H9 (cell line): ENCODE measurements around the gene EIF3B. TPM values are rescaled to one million over a fixed set of nuclear protein-coding genes. Genes with fewer than 3 reads are reported as not detected.

Source experiments
- DNase-seq: peaks from one replicate; pipeline ENCODE4 v3.0.0-alpha.2; 2017
- H2AFZ ChIP-seq: one replicate; pipeline ENCODE4 v1.6.1; 2013; ENCODE audit warnings: mild to moderate bottlenecking, low read length, control low read depth, moderate library complexity
- H2AK5ac ChIP-seq: 2 replicates; pipeline ENCODE4 v1.6.1; 2013; ENCODE audit warnings: low read length, control low read depth, mixed read lengths; ENCODE audit not compliant: insufficient read length
- H2BK120ac ChIP-seq: one replicate; pipeline ENCODE4 v1.6.1; 2013; ENCODE audit warnings: low read depth, mild to moderate bottlenecking, low read length, control low read depth, inconsistent platforms; ENCODE audit not compliant: poor library complexity, severe bottlenecking
- H2BK12ac ChIP-seq: 2 replicates; pipeline ENCODE4 v1.6.1; 2013; ENCODE audit warnings: low read length, control low read depth, mixed read lengths, low read depth; ENCODE audit not compliant: insufficient read length
- H2BK15ac ChIP-seq: 2 replicates; pipeline ENCODE4 v1.6.1; 2013; ENCODE audit warnings: low read depth, low read length, control low read depth
- H2BK20ac ChIP-seq: one replicate; pipeline ENCODE4 v1.6.1; 2013; ENCODE audit warnings: low read depth, mild to moderate bottlenecking, low read length, control low read depth, inconsistent platforms; ENCODE audit not compliant: poor library complexity, severe bottlenecking
- H2BK5ac ChIP-seq: 2 replicates; pipeline ENCODE4 v1.6.1; 2013; ENCODE audit warnings: low read length, control low read depth, mixed read lengths; ENCODE audit not compliant: insufficient read length
- H3K14ac ChIP-seq: 2 replicates; pipeline ENCODE4 v1.6.1; 2013; ENCODE audit warnings: low read length, control low read depth; ENCODE audit not compliant: insufficient read depth
- H3K18ac ChIP-seq: 2 replicates; pipeline ENCODE4 v1.6.1; 2013; ENCODE audit warnings: low read depth, mild to moderate bottlenecking, mixed read lengths, low read length, control low read depth; ENCODE audit not compliant: insufficient read length
- H3K23ac ChIP-seq: 2 replicates; pipeline ENCODE4 v1.6.1; 2013; ENCODE audit warnings: low read length, control low read depth, mixed read lengths, low read depth; ENCODE audit not compliant: insufficient read length
- H3K23me2 ChIP-seq: 2 replicates; pipeline ENCODE4 v1.6.1; 2013; ENCODE audit warnings: low read depth, mild to moderate bottlenecking, mixed read lengths, low read length, control low read depth; ENCODE audit not compliant: insufficient read length, poor library complexity, severe bottlenecking
- H3K27ac ChIP-seq: 2 replicates; pipeline ENCODE4 v1.5.1; 2013; ENCODE audit warnings: low read length, control low read depth, mixed read lengths, low read depth; ENCODE audit not compliant: insufficient read length
- H3K27me3 ChIP-seq: 2 replicates; pipeline ENCODE4 v1.6.1; 2013; ENCODE audit warnings: low read length, control low read depth, inconsistent platforms; ENCODE audit not compliant: insufficient read depth
- H3K4ac ChIP-seq: 2 replicates; pipeline ENCODE4 v1.6.1; 2013; ENCODE audit warnings: low read depth, mild to moderate bottlenecking, control low read depth, inconsistent platforms, low read length, moderate library complexity
- H3K4me1 ChIP-seq: 2 replicates; pipeline ENCODE4 v1.6.1; 2013; ENCODE audit warnings: low read length, control low read depth, inconsistent platforms; ENCODE audit not compliant: insufficient read depth
- H3K4me2 ChIP-seq: 2 replicates; pipeline ENCODE4 v1.6.1; 2013; ENCODE audit warnings: low read length, control low read depth, mixed read lengths; ENCODE audit not compliant: insufficient read length, insufficient read depth
- H3K56ac ChIP-seq: 2 replicates; pipeline ENCODE4 v1.6.1; 2013; ENCODE audit warnings: low read depth, mild to moderate bottlenecking, mixed read lengths, low read length, control low read depth; ENCODE audit not compliant: insufficient read length
- H3K79me1 ChIP-seq: 2 replicates; pipeline ENCODE4 v1.6.1; 2013; ENCODE audit warnings: low read depth, mild to moderate bottlenecking, moderate library complexity, low read length, control low read depth, inconsistent platforms; ENCODE audit not compliant: insufficient read depth, poor library complexity, severe bottlenecking
- H3K79me2 ChIP-seq: 2 replicates; pipeline ENCODE4 v1.6.1; 2013; ENCODE audit warnings: low read length, control low read depth, inconsistent platforms; ENCODE audit not compliant: insufficient read depth
- H3K9ac ChIP-seq: 2 replicates; pipeline ENCODE4 v1.6.1; 2013; ENCODE audit warnings: low read length, control low read depth, mixed read lengths; ENCODE audit not compliant: insufficient read length; ENCODE audit errors: extremely low read depth
- H3K9me3 ChIP-seq: one replicate; pipeline ENCODE4 v1.6.1; 2013; ENCODE audit warnings: low read depth, low read length, inconsistent platforms; ENCODE audit not compliant: control insufficient read depth
- H3T11ph ChIP-seq: one replicate; pipeline ENCODE4 v1.6.1; 2013; ENCODE audit warnings: mild to moderate bottlenecking, low read length, control low read depth, inconsistent platforms
- H4K20me1 ChIP-seq: one replicate; pipeline ENCODE4 v1.6.1; 2013; ENCODE audit not compliant: control insufficient read depth, insufficient read length, insufficient read depth
- H4K5ac ChIP-seq: 2 replicates; pipeline ENCODE4 v1.6.1; 2013; ENCODE audit warnings: low read depth, mild to moderate bottlenecking, mixed read lengths, low read length, control low read depth; ENCODE audit not compliant: insufficient read length
- H4K8ac ChIP-seq: replicated peaks from 2 replicates; pipeline ENCODE4 v1.6.1; 2013; ENCODE audit warnings: low read length, control low read depth, mixed read lengths, low read depth; ENCODE audit not compliant: insufficient read length
- H4K91ac ChIP-seq: 2 replicates; pipeline ENCODE4 v1.6.1; 2013; ENCODE audit warnings: low read depth, mild to moderate bottlenecking, moderate library complexity, mixed read lengths, low read length, control low read depth; ENCODE audit not compliant: insufficient read length
- H3K27ac Mint-ChIP-seq, 3 experiments: 2 replicates in 2 of 3; 3 replicates in 1 of 3; pipeline ENCODE4 v1.8.0; 2020 to 2021; ENCODE audit warnings: mixed read lengths in 3 of 3, mild to moderate bottlenecking in 1 of 3, moderate library complexity in 1 of 3
- H3K27me3 Mint-ChIP-seq: 2 replicates; pipeline ENCODE4 v1.8.0; 2021; ENCODE audit warnings: low read depth, mild to moderate bottlenecking, moderate library complexity, mixed read lengths
- H3K36me3 Mint-ChIP-seq, 3 experiments: 2 replicates in 2 of 3; 3 replicates in 1 of 3; pipeline ENCODE4 v1.8.0; 2020 to 2021; ENCODE audit warnings: low read depth in 3 of 3, mixed read lengths in 3 of 3; ENCODE audit not compliant: insufficient read depth in 1 of 3
- H3K4me1 Mint-ChIP-seq, 2 experiments: 2 replicates each; pipeline ENCODE4 v1.8.0; 2020; ENCODE audit warnings: mixed read lengths in 2 of 2
- H3K4me3 Mint-ChIP-seq, 2 experiments: 2 replicates in 1 of 2; 3 replicates in 1 of 2; pipeline ENCODE4 v1.8.0; 2020 to 2021; ENCODE audit warnings: mild to moderate bottlenecking in 2 of 2, mixed read lengths in 2 of 2, moderate library complexity in 1 of 2
- H3K9me3 Mint-ChIP-seq, 2 experiments: 2 replicates in 1 of 2; 3 replicates in 1 of 2; pipeline ENCODE4 v1.8.0; 2020; ENCODE audit warnings: mild to moderate bottlenecking in 2 of 2, mixed read lengths in 2 of 2, moderate library complexity in 1 of 2
- CTCF ChIP-seq: fragments of 200-600 bp; sonication (generic); conservative IDR thresholded peaks from 3 replicates; pipeline ENCODE4 v1.8.0; 2021; ENCODE audit warnings: antibody characterized with exemption, mild to moderate bottlenecking
- WGBS: extraction: QIAGEN DNeasy Blood & Tissue Kit; methylation state at CpG from one replicate; pipeline ENCODE4 v1.1.7; 2013; ENCODE audit warnings: missing lambda C conversion rate, low lambda C conversion rate, mixed read lengths; ENCODE audit not compliant: insufficient read length; ENCODE audit errors: extremely low coverage; 5-methylcytosine and 5-hydroxymethylcytosine counted together
- total RNA-seq: library from RNA; stranded (reverse); gene quantifications from 2 replicates; pipeline ENCODE4 v1.2.1, GENCODE V29; 2021

EIF3B gene
- total RNA-seq, 1 experiment from 2014 or later: 337 TPM

- Histone ChIP-seq H3K79me1 (peaks cover 15% of the 10 kb centered on the region), H3K14ac (no peak overlapping the region), H3K56ac (no peak overlapping the region), H3K4me2 (no peak overlapping the region), H2BK15ac (no peak overlapping the region), H3T11ph (no peak overlapping the region), H2AFZ (no peak overlapping the region), H4K91ac (no peak overlapping the region), H3K27me3 (no peaks in the 10 kb centered on the region), H3K27ac (no peak overlapping the region), H2AK5ac (no peak overlapping the region), H2BK120ac (no peak overlapping the region), H3K23ac (no peak overlapping the region), H3K79me2 (peaks cover 3% of the 10 kb centered on the region; the same call in 1 of the 2 replicates), H2BK20ac (no peak overlapping the region), H3K4ac (no peak overlapping the region), H3K4me1 (no peaks in the 10 kb centered on the region), H3K9me3 (no peaks in the 10 kb centered on the region), H3K9ac (no peak overlapping the region), H2BK12ac (no peak overlapping the region), H2BK5ac (no peak overlapping the region), H3K23me2 (no peaks in the 10 kb centered on the region), H3K18ac (no peak overlapping the region), H4K8ac (no peak overlapping the region), H4K20me1 (no peaks in the 10 kb centered on the region), H4K5ac (no peak overlapping the region)
- WGBS: no CpG with 5 or more reads among the region's 18 CpGs
- no peaks in the 10 kb centered on the region; a peak in 2 of 5 replicates for H3K9me3 Mint-ChIP-seq
- H3K36me3 Mint-ChIP-seq: peaks cover 77 to 96% (median 96%) of the 10 kb centered on the region in 3 experiments
- no peaks in the 10 kb centered on the region for H3K4me1 Mint-ChIP-seq
- no peaks in the 10 kb centered on the region; the same call in 1 of the 2 replicates for H3K27me3 Mint-ChIP-seq
- no peak for TF ChIP-seq CTCF
- H3K4me3 Mint-ChIP-seq: no peak overlapping the region
- no peak for DNase-seq
- H3K27ac Mint-ChIP-seq: no peak overlapping the region; a peak in 1 of 7 replicates
These were observed 19.8 kb downstream of the EIF3B start for GRCh38 chr7:2374401-2374800.
